Loucy (cell line): ENCODE data around the gene FADS3.

Experiments used
- H2AFZ ChIP-seq: fragments of 200-600 bp; sonication (generic); 2 replicates; pipeline ENCODE4 v1.6.0; 2016; ENCODE audit warnings: antibody characterized with exemption, mild to moderate bottlenecking, low read length, moderate library complexity
- H3F3A ChIP-seq: fragments of 200-600 bp; 2 replicates; pipeline ENCODE4 v1.6.0; 2016; ENCODE audit warnings: antibody characterized with exemption, low read depth, mild to moderate bottlenecking
- H3K27me3 ChIP-seq: fragments of 200-600 bp; sonication (generic); 2 replicates; pipeline ENCODE4 v1.6.1; 2014; ENCODE audit warnings: low read length, mild to moderate bottlenecking; ENCODE audit not compliant: insufficient read depth, poor library complexity, severe bottlenecking
- H3K36me3 ChIP-seq: fragments of 200-600 bp; sonication (generic); 2 replicates; pipeline ENCODE4 v1.6.1; 2016; ENCODE audit warnings: low read length; ENCODE audit not compliant: insufficient read depth
- H3K4me1 ChIP-seq: fragments of 200-600 bp; sonication (generic); 2 replicates; pipeline ENCODE4 v1.5.1; 2014; ENCODE audit warnings: low read length, mild to moderate bottlenecking; ENCODE audit not compliant: insufficient read depth, poor library complexity, severe bottlenecking
- H3K4me2 ChIP-seq: fragments of 200-600 bp; sonication (generic); 2 replicates; pipeline ENCODE4 v1.6.0; 2014; ENCODE audit warnings: antibody characterized with exemption, low read length, low read depth, mild to moderate bottlenecking; ENCODE audit not compliant: poor library complexity, severe bottlenecking
- H3K4me3 ChIP-seq: fragments of 200-600 bp; sonication (generic); 2 replicates; pipeline ENCODE4 v1.5.1; 2014; ENCODE audit warnings: low read length, mild to moderate bottlenecking, mixed read lengths; ENCODE audit not compliant: poor library complexity, severe bottlenecking
- H3K79me2 ChIP-seq: fragments of 200-600 bp; sonication (generic); 2 replicates; pipeline ENCODE4 v1.6.1; 2014; ENCODE audit warnings: low read length; ENCODE audit not compliant: insufficient read depth
- H3K9ac ChIP-seq: fragments of 200-600 bp; sonication (generic); 2 replicates; pipeline ENCODE4 v1.6.0; 2014; ENCODE audit warnings: mild to moderate bottlenecking, low read depth, low read length, moderate library complexity; ENCODE audit not compliant: poor library complexity, severe bottlenecking
- H3K9me2 ChIP-seq: fragments of 200-600 bp; sonication (generic); replicated peaks from 2 replicates; pipeline ENCODE4 v1.6.1; 2016; ENCODE audit warnings: low read depth, low read length, mixed read lengths
- H3K9me3 ChIP-seq: fragments of 200-600 bp; sonication (generic); 2 replicates; pipeline ENCODE4 v1.6.1; 2014; ENCODE audit warnings: mild to moderate bottlenecking, antibody characterized with exemption, low read length, low read depth; ENCODE audit not compliant: insufficient read depth
- H4K20me1 ChIP-seq: fragments of 200-600 bp; sonication (generic); 2 replicates; pipeline ENCODE4 v1.6.0; 2014; ENCODE audit warnings: antibody characterized with exemption, low read length, mild to moderate bottlenecking; ENCODE audit not compliant: insufficient read depth, poor library complexity, severe bottlenecking
- EZH2phosphoT487 ChIP-seq: fragments of 200-600 bp; IDR thresholded peaks from 2 replicates; pipeline ENCODE4 v1.6.1; 2018; ENCODE audit warnings: antibody characterized with exemption, mild to moderate bottlenecking, moderate library complexity, borderline replicate concordance
- TF ChIP-seq, protein P1 (sequence below): fragments of 200-600 bp; sonication (generic); conservative IDR thresholded peaks from 2 replicates; pipeline ENCODE4 v1.5.1; 2014; ENCODE audit warnings: mild to moderate bottlenecking, antibody characterized with exemption, low read length

Gene FADS3

GRCh38 chr11:61827571-61828378 is 63.6 kb downstream of the FADS3 start, which contains the start of gene FADS2:
FADS2 (plus strand) TSS chr11:61828300; CDS start chr11:61828391, 91 bp downstream.
- 0 out of 2 replicates have a peak, but pooled peaks cover 4% of the 10 kb centered on the region for H3K36me3 ChIP-seq
- no peaks in the 10 kb centered on the region for H3K9me2 ChIP-seq
- no peak for TF ChIP-seq EZH2phosphoT487
- TF ChIP-seq, protein P1, sequence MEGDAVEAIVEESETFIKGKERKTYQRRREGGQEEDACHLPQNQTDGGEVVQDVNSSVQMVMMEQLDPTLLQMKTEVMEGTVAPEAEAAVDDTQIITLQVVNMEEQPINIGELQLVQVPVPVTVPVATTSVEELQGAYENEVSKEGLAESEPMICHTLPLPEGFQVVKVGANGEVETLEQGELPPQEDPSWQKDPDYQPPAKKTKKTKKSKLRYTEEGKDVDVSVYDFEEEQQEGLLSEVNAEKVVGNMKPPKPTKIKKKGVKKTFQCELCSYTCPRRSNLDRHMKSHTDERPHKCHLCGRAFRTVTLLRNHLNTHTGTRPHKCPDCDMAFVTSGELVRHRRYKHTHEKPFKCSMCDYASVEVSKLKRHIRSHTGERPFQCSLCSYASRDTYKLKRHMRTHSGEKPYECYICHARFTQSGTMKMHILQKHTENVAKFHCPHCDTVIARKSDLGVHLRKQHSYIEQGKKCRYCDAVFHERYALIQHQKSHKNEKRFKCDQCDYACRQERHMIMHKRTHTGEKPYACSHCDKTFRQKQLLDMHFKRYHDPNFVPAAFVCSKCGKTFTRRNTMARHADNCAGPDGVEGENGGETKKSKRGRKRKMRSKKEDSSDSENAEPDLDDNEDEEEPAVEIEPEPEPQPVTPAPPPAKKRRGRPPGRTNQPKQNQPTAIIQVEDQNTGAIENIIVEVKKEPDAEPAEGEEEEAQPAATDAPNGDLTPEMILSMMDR = no peak; the same call in 1 of the 2 replicates
- peaks cover 3% of the 10 kb centered on the region; the same call in 1 of the 2 replicates for H3F3A ChIP-seq
- no peak within 1 kb of the TSS; the same call in 1 of the 2 replicates for H2AFZ ChIP-seq
- peaks cover 42% of the 10 kb centered on the region for H3K4me1 ChIP-seq
- H4K20me1 ChIP-seq = peaks cover 45% of the 10 kb centered on the region
- H3K4me3 ChIP-seq = peak within 1 kb of the TSS; percentile 84
- H3K9me3 ChIP-seq = no peaks in the 10 kb centered on the region
- peak within 1 kb of the TSS; percentile 96 for H3K9ac ChIP-seq
- H3K4me2 ChIP-seq = peak within 1 kb of the TSS; percentile 95
- H3K27me3 ChIP-seq = peaks cover 12% of the 10 kb centered on the region
- peaks cover 75% of the 10 kb centered on the region for H3K79me2 ChIP-seq

- H4K20me1 ChIP-seq = peaks cover 38% of the 10 kb centered on the region
- H3K4me1 ChIP-seq = peaks cover 35% of the 10 kb centered on the region
- H3F3A ChIP-seq = no peaks in the 10 kb centered on the region
- H3K4me3 ChIP-seq = peak overlapping the region; percentile 84
- H2AFZ ChIP-seq = no peak overlapping the region; the same call in 1 of the 2 replicates
- TF ChIP-seq EZH2phosphoT487 = no peak
- TF ChIP-seq, protein P1 = no peak
- peak overlapping the region; percentile 93 for H3K4me2 ChIP-seq
- H3K36me3 ChIP-seq = 0 out of 2 replicates have a peak, but pooled peaks cover 4% of the 10 kb centered on the region
- H3K9me2 ChIP-seq = no peaks in the 10 kb centered on the region
- peak overlapping the region; percentile 96 for H3K9ac ChIP-seq
- H3K27me3 ChIP-seq = peaks cover 12% of the 10 kb centered on the region
- no peaks in the 10 kb centered on the region for H3K9me3 ChIP-seq
- peaks cover 68% of the 10 kb centered on the region for H3K79me2 ChIP-seq
These were observed 64.3 kb downstream of the FADS3 start for GRCh38 chr11:61826930-61827570.
